Trophoblast cell (in vitro differentiated cells and primary cell): ENCODE data around the gene KLF6.

Source experiments
- DNase-seq, 2 donors: peaks; one replicate each; pipeline ENCODE4 v3.0.0-alpha.2; 2016
- H2AFZ ChIP-seq: 2 replicates; pipeline ENCODE4 v1.6.1; 2013; ENCODE audit warnings: low read length, moderate library complexity, mild to moderate bottlenecking; ENCODE audit not compliant: insufficient read depth, poor library complexity
- H2AK5ac ChIP-seq: 2 replicates; pipeline ENCODE4 v1.6.1; 2013; ENCODE audit warnings: mild to moderate bottlenecking, low read length
- H2BK120ac ChIP-seq: 2 replicates; pipeline ENCODE4 v1.6.1; 2013; ENCODE audit warnings: low read length, mild to moderate bottlenecking, moderate library complexity; ENCODE audit not compliant: insufficient read depth, poor library complexity
- H2BK12ac ChIP-seq: 2 replicates; pipeline ENCODE4 v1.6.1; 2013; ENCODE audit warnings: mild to moderate bottlenecking, low read length, moderate library complexity
- H2BK5ac ChIP-seq: 2 replicates; pipeline ENCODE4 v1.6.1; 2013; ENCODE audit warnings: low read length, low read depth, moderate library complexity, mild to moderate bottlenecking; ENCODE audit not compliant: poor library complexity
- H3K14ac ChIP-seq: 2 replicates; pipeline ENCODE4 v1.6.1; 2013; ENCODE audit warnings: mild to moderate bottlenecking, low read length
- H3K18ac ChIP-seq: 2 replicates; pipeline ENCODE4 v1.6.1; 2013; ENCODE audit warnings: mild to moderate bottlenecking, low read length
- H3K23ac ChIP-seq: 2 replicates; pipeline ENCODE4 v1.6.1; 2013; ENCODE audit warnings: low read length
- H3K27ac ChIP-seq: 2 replicates; pipeline ENCODE4 v1.5.1; 2013; ENCODE audit warnings: low read depth, mild to moderate bottlenecking, inconsistent platforms, low read length, moderate library complexity
- H3K27me3 ChIP-seq: 2 replicates; pipeline ENCODE4 v1.6.1; 2013; ENCODE audit warnings: inconsistent platforms, mild to moderate bottlenecking, low read length, moderate library complexity; ENCODE audit not compliant: insufficient read depth
- H3K36me3 ChIP-seq, 2 experiments: 1 replicate in 1 of 2; 2 replicates in 1 of 2; pipeline ENCODE4 v1.6.1; 2013; ENCODE audit warnings: low read length in 2 of 2, mild to moderate bottlenecking in 2 of 2, moderate library complexity in 1 of 2; ENCODE audit not compliant: insufficient read depth in 2 of 2, control insufficient read depth in 1 of 2
- H3K4ac ChIP-seq: 2 replicates; pipeline ENCODE4 v1.6.1; 2013; ENCODE audit warnings: low read depth, mild to moderate bottlenecking, low read length, moderate library complexity
- H3K4me1 ChIP-seq, 2 experiments: 1 replicate in 1 of 2; 2 replicates in 1 of 2; pipeline ENCODE4 v1.6.1; 2013; ENCODE audit warnings: low read length in 2 of 2, mild to moderate bottlenecking in 2 of 2, moderate library complexity in 1 of 2; ENCODE audit not compliant: insufficient read depth in 2 of 2, control insufficient read depth in 1 of 2
- H3K4me2 ChIP-seq: 2 replicates; pipeline ENCODE4 v1.6.1; 2013; ENCODE audit warnings: inconsistent platforms, mild to moderate bottlenecking, low read length, moderate library complexity
- H3K4me3 ChIP-seq: 2 replicates; pipeline ENCODE4 v1.5.1; 2013; ENCODE audit warnings: mild to moderate bottlenecking, low read depth, low read length, inconsistent platforms
- H3K79me1 ChIP-seq: one replicate; pipeline ENCODE4 v1.6.1; 2013; ENCODE audit warnings: low read length
- H3K79me2 ChIP-seq: 2 replicates; pipeline ENCODE4 v1.6.1; 2013; ENCODE audit warnings: low read length, mild to moderate bottlenecking; ENCODE audit not compliant: control insufficient read depth, insufficient read depth, poor library complexity
- H3K9ac ChIP-seq: 2 replicates; pipeline ENCODE4 v1.6.1; 2013; ENCODE audit warnings: mild to moderate bottlenecking, low read length
- H3K9me3 ChIP-seq: 2 replicates; pipeline ENCODE4 v1.6.1; 2013; ENCODE audit warnings: low read depth, mild to moderate bottlenecking, control low read depth, inconsistent platforms, low read length; ENCODE audit not compliant: insufficient read depth
- H4K12ac ChIP-seq: 2 replicates; pipeline ENCODE4 v1.6.1; 2013; ENCODE audit warnings: low read depth, mild to moderate bottlenecking, low read length, moderate library complexity
- H4K8ac ChIP-seq: 2 replicates; pipeline ENCODE4 v1.6.1; 2013; ENCODE audit warnings: low read depth, mild to moderate bottlenecking, low read length, moderate library complexity
- H4K91ac ChIP-seq: one replicate; pipeline ENCODE4 v1.6.1; 2013; ENCODE audit warnings: low read depth, mild to moderate bottlenecking, low read length, moderate library complexity
- WGBS: extraction: QIAGEN DNeasy Blood & Tissue Kit; methylation state at CpG from one replicate; pipeline ENCODE4 v1.1.7; 2013; ENCODE audit warnings: missing lambda C conversion rate; ENCODE audit not compliant: insufficient read length, insufficient coverage; ENCODE audit errors: extremely low coverage; 5-methylcytosine and 5-hydroxymethylcytosine counted together

Gene KLF6

GRCh38 chr10:3813986-3814837 lies 29.2 kb upstream of the KLF6 start:
- H3K9ac ChIP-seq, result no peak overlapping the region
- WGBS, result no CpG with 5 or more reads among the region's 15 CpGs
- no peak overlapping the region for H2BK5ac ChIP-seq
- H3K23ac ChIP-seq, result no peak overlapping the region
- no peaks in the 10 kb centered on the region for H3K36me3 ChIP-seq
- no peak overlapping the region for H3K18ac ChIP-seq
- DNase-seq, result no peak
- H3K9me3 ChIP-seq, result no peaks in the 10 kb centered on the region
- no peak overlapping the region for H3K4me2 ChIP-seq
- H2AFZ ChIP-seq, result no peak overlapping the region
- H4K8ac ChIP-seq, result no peak overlapping the region
- no peak overlapping the region for H3K14ac ChIP-seq
- no peak overlapping the region for H2BK120ac ChIP-seq
- no peaks in the 10 kb centered on the region for H3K27me3 ChIP-seq
- H3K79me2 ChIP-seq, result no peaks in the 10 kb centered on the region
- no peak overlapping the region for H3K27ac ChIP-seq
- peaks cover 16% of the 10 kb centered on the region for H3K79me1 ChIP-seq
- H2AK5ac ChIP-seq, result no peak overlapping the region
- H3K4me3 ChIP-seq, result no peak overlapping the region
- H4K91ac ChIP-seq, result peak overlapping the region; percentile 20
- no peak overlapping the region for H4K12ac ChIP-seq
- peak overlapping the region; percentile 7 for H2BK12ac ChIP-seq
- peaks cover 11 to 17% of the 10 kb centered on the region in 2 experiments for H3K4me1 ChIP-seq
- no peak overlapping the region for H3K4ac ChIP-seq

- Histone ChIP-seq H3K79me2 (no peaks in the 10 kb centered on the region), H3K14ac (no peak overlapping the region), H3K18ac (no peak overlapping the region), H3K4me3 (no peak overlapping the region), H4K8ac (no peak overlapping the region), H2AK5ac (no peak overlapping the region), H2BK120ac (no peak overlapping the region), H3K27me3 (no peaks in the 10 kb centered on the region), H3K4ac (no peak overlapping the region), H2BK12ac (peak overlapping the region; percentile 68), H3K9me3 (no peaks in the 10 kb centered on the region), H3K79me1 (peaks cover 16% of the 10 kb centered on the region), H3K36me3 (no peaks in the 10 kb centered on the region), H3K4me1 (peaks cover 11 to 20% of the 10 kb centered on the region in 2 experiments), H2BK5ac (no peak overlapping the region), H3K27ac (no peak overlapping the region), H3K4me2 (no peak overlapping the region), H4K91ac (no peak overlapping the region), H4K12ac (no peak overlapping the region), H3K9ac (no peak overlapping the region), H2AFZ (no peak overlapping the region), H3K23ac (no peak overlapping the region)
- no peak for DNase-seq
- WGBS, result no CpG with 5 or more reads among the region's 4 CpGs
Measured at GRCh38 chr10:3813267-3813666, 28.3 kb upstream of the KLF6 start.

GRCh38 chr10:3812141-3812540 lies 27.1 kb upstream of the KLF6 start:
- no peak overlapping the region for H2AFZ ChIP-seq
- peak overlapping the region; percentile 25 for H2BK5ac ChIP-seq
- H3K79me2 ChIP-seq, result no peaks in the 10 kb centered on the region
- H2BK12ac ChIP-seq, result peak overlapping the region; percentile 85
- H3K23ac ChIP-seq, result no peak overlapping the region
- H3K9ac ChIP-seq, result no peak overlapping the region
- no peak overlapping the region for H4K12ac ChIP-seq
- no peak for DNase-seq
- H2BK120ac ChIP-seq, result peak overlapping the region; percentile 77
- peaks cover 20 to 30% of the 10 kb centered on the region in 2 experiments for H3K4me1 ChIP-seq
- H3K18ac ChIP-seq, result peak overlapping the region; percentile 16
- H3K14ac ChIP-seq, result peak overlapping the region; percentile 81
- no peak overlapping the region for H3K27ac ChIP-seq
- WGBS, result no CpG with 5 or more reads among the region's 7 CpGs
- peaks cover 24% of the 10 kb centered on the region for H3K79me1 ChIP-seq
- H3K4me3 ChIP-seq, result no peak overlapping the region
- no peaks in the 10 kb centered on the region for H3K9me3 ChIP-seq
- H4K91ac ChIP-seq, result peak overlapping the region; percentile 84
- H2AK5ac ChIP-seq, result peak overlapping the region; percentile 89
- H3K27me3 ChIP-seq, result no peaks in the 10 kb centered on the region
- H3K4ac ChIP-seq, result peak overlapping the region; percentile 24
- H4K8ac ChIP-seq, result peak overlapping the region; percentile 2
- H3K4me2 ChIP-seq, result no peak overlapping the region
- H3K36me3 ChIP-seq, result no peaks in the 10 kb centered on the region

- Histone ChIP-seq H3K18ac (peak overlapping the region; percentile 10), H3K27me3 (no peaks in the 10 kb centered on the region), H3K36me3 (no peaks in the 10 kb centered on the region), H3K4me2 (no peak overlapping the region), H3K14ac (peak overlapping the region; percentile 50), H2BK120ac (peak overlapping the region; percentile 29), H3K9ac (no peak overlapping the region), H2AFZ (no peak overlapping the region), H4K91ac (peak overlapping the region; percentile 84), H2AK5ac (no peak overlapping the region), H3K79me1 (peaks cover 31% of the 10 kb centered on the region), H4K12ac (no peak overlapping the region), H3K79me2 (peaks cover 2% of the 10 kb centered on the region), H3K4ac (peak overlapping the region; percentile 60), H3K9me3 (no peaks in the 10 kb centered on the region), H2BK12ac (peak overlapping the region; percentile 93), H4K8ac (peak overlapping the region; percentile 2), H3K23ac (no peak overlapping the region), H2BK5ac (peak overlapping the region; percentile 73), H3K4me1 (peaks cover 27 to 37% of the 10 kb centered on the region in 2 experiments), H3K4me3 (no peak overlapping the region), H3K27ac (peak overlapping the region; percentile 8)
- DNase-seq, result peak; percentile 46 to 51
- WGBS, result no CpG with 5 or more reads among the region's 7 CpGs
Measured at GRCh38 chr10:3811291-3811870, 26.4 kb upstream of the KLF6 start.
